GM13977 (cell line): Measurements from ENCODE around the gene MZT2A.
"Not testable (repeated sequence)": the region's sequence is repeated elsewhere in the genome, so short reads cannot be mapped to it uniquely, and the experiment has no call there.

Experiments
- DNase-seq: peaks from one replicate; pipeline ENCODE4 v3.0.0; 2012; ENCODE audit warnings: low spot score
- CTCF ChIP-seq: IDR thresholded peaks from 2 replicates; pipeline ENCODE4 v1.5.1; 2012; ENCODE audit warnings: mild to moderate bottlenecking, control low read depth; ENCODE audit not compliant: insufficient read depth; ENCODE audit errors: extremely low read depth, missing control alignments
- in situ Hi-C: fragments of 300-500 bp; cut with MboI; formaldehyde crosslinking; loops from one replicate; pipeline ENCODE4 v1.12.0; 2022; ENCODE audit warnings: low sequenced_read_pairs, low pct_unique_long_range_greater_than_20kb, mixed read lengths, inconsistent platforms; ENCODE audit not compliant: unreplicated experiment

The MZT2A gene

GRCh38 chr2:131475831-131476230 is 16.4 kb downstream of the MZT2A start, which contains the start of gene TUBA3D:
TUBA3D (plus strand) TSS chr2:131476119; CDS start chr2:131476200, 81 bp downstream.
- no peak for DNase-seq
- TF ChIP-seq CTCF: no peak
- in situ Hi-C loops: no loop called here

DNA sequence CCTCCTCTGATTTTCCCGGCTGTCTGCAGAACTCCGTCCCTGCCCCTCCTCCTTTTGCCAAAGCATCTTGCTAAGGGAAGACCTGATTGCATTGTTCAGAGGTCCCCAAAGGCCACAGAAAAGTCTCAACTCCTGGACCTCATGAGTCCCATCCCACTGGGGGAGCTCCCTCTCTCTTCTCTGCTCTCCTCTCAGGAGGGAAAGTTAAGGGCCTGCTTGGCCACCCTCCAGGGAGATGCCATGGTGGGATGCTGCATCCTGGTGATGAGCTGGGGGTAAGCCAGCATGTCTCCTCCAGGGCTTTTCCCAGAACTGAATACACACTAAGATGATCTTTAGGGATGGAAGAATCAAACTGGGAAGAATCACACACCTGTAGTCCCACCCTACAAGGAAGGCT is 18.9 kb downstream of the MZT2A start:
- DNase-seq, in situ Hi-C loops: not testable (repeated sequence)

DNA sequence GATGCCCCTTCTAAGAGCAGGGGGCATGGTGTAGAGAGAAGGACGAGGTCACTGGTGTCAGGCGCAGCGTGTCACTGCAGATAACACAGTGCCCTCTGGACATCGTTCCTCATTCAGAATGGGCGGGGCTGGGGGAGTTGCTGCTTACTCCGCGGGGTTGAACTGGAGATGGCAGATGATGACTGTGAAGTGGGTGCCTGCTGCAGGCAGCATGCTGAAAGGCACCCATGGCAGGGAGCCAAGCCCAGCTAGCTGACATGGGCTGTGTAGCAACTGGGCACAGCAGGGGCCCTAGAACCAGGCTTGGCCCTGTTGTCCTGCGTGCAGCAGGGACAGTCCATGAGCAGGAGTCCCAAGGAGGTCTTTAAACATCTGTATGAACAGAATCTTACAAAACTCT is 20.6 kb downstream of the MZT2A start:
- in situ Hi-C loops, DNase-seq: not testable (repeated sequence)

DNA sequence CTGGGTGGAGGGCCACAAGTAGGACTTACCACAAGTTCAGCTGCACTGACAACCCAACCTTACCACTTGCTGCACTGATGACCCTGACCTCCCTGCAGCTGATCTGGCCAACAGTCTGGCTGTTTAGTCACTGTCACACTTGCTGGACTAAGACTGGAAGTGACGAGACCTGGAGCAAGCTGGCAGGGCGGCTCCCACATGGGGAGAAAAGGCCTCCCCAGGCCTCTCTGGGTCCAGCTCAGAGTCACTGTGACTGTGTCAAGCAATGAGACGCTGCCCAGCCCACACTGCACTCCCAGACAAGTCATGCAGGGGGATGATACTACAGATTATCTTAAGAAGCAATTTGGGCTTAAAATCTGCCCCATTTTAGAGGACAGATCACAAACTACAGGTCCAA is 21.3 kb downstream of the MZT2A start:
- in situ Hi-C loops, DNase-seq: not testable (repeated sequence)

- DNase-seq, in situ Hi-C loops: not testable (repeated sequence)
These were observed 24.5 kb downstream of the MZT2A start for GRCh38 chr2:131467722-131468121.

DNA sequence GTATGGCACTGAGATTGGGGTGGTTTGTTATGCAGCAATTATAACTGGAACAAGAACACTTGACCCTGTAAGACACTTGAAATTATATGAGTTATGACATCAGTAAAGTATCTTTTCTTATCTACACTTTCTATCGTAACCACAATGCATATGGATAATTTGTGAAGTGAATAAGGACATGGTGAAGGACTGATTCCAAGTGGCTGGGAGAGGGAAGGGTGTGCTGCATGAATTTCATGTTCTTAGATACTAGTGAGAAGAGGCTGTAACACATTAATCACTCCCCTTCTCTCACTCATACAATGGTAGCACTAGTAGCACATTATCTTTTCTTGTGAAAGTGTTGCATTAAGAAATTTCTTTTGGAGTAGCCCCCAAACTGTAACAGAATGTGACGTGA is 37.3 kb downstream of the MZT2A start:
- DNase-seq, in situ Hi-C loops: not testable (repeated sequence)

DNA sequence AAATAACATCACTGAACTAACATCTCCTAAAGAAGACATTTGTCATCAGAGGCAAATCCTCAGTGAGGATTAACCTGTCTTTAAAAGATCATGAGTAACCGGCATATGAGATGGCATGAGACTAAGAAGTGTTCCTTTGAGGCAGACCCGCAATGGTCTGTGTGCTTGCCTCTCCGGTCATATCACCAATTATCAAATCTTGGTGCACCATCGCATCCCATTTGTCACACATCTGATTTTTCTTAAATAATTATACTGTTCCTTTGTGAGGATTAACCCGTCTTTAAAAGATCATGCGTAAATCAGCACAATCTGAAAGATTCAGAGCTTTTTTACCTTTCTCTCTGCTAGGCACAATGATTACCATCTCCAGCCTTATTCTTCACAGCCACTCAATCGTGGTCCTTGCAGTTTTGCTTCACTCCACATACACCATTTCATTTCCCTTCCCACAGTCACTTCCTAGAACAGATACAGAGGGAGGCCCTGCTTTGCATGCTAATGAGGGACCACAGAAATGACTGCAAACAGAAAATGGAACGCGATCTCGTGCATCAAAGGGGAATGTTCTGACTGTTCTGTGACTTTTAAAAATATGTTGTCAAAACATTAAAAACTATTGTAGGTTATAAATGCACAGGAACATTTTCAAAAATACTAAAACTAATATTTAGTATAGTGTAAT is 40.8 kb downstream of the MZT2A start:
- DNase-seq, in situ Hi-C loops: not testable (repeated sequence)

DNA sequence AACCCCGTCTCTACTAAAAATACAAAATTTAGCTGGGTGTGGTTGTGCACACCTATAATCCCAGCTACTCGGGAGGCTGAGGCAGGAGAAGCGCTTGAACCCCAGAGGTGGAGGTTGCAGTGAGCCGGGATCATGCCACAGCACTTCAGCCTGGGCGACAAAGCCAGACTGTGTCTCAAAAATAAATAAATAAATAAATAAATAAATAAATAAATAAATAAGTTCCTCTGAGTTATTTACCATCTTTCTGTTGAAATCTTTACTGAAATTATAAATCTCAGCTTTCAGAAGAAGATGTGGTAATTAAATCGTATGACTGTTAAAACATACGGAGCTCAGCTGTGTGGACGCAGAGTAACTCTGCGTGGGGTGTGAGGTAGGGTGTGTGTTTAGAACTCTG is 44.2 kb downstream of the MZT2A start:
- in situ Hi-C loops, DNase-seq: not testable (repeated sequence)

DNA sequence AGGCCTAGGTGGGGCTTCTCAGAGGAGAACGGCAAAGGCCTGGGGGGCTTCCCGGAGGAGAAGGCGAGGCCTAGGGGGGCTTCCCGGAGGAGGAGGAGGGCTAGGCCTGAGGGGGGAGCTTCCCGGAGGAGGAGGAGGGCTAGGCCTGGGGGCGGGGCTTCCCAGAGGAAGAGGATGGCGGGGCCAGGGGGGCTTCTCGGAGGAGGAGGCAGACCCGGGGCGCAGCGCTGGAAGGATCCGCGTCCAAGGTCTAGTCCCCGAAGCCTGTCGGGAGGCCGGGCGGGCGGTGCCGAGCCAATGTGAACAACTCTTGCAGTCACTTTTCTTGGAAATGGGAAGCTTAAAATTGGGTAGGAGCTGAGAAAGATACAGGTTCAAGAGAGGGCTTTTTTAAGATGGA is 46.3 kb downstream of the MZT2A start:
- in situ Hi-C loops: no loop called here
- no peak for DNase-seq

GRCh38 chr2:131445515-131445797 is 46.7 kb downstream of the MZT2A start:
- not testable (repeated sequence) for DNase-seq

More for the DNA sequence above, 46.3 kb downstream of the MZT2A start:
- no peak for TF ChIP-seq CTCF

GRCh38 chr2:131444736-131445514 is 47.3 kb downstream of the MZT2A start:
- in situ Hi-C loops, DNase-seq: not testable (repeated sequence)

More at GRCh38 chr2:131445515-131445797, 46.7 kb downstream of the MZT2A start:
- in situ Hi-C loops: not testable (repeated sequence)

GRCh38 chr2:131440742-131441468 is 51.3 kb downstream of the MZT2A start:
- DNase-seq, in situ Hi-C loops: not testable (repeated sequence)
